ENCODE results near the gene ASPG.
A peak's percentile ranks its signal among the peaks of the same experiment; 100 is the strongest.

ASPG gene

GRCh38 chr14:104135121-104135903 is 49.8 kb downstream of the ASPG start:
- FAIRE-seq: no peak
- DNase-seq (ENCODE audit: low spot score): peak; percentile 33

- FAIRE-seq (no peak), DNase-seq (ENCODE audit: low spot score) (no peak)
Measured at GRCh38 chr14:104135904-104136471, 50.5 kb downstream of the ASPG start.

GRCh38 chr14:104136472-104137296 is 51.2 kb downstream of the ASPG start:
- FAIRE-seq (no peak), DNase-seq (ENCODE audit: low spot score) (no peak)

- FAIRE-seq (no peak), DNase-seq (ENCODE audit: low spot score) (peak; percentile 73)
Measured at GRCh38 chr14:104137297-104138097, 52.0 kb downstream of the ASPG start.

GRCh38 chr14:104138098-104138717 is 52.7 kb downstream of the ASPG start, which contains the start of gene KIF26A:
KIF26A (plus strand) TSS chr14:104138587; CDS start chr14:104138723, 136 bp downstream.
- DNase-seq (ENCODE audit: low spot score): peak; percentile 79
- FAIRE-seq: peak; percentile 63

- FAIRE-seq: no peak
Measured at GRCh38 chr14:104138718-104139459, 53.4 kb downstream of the ASPG start.

GRCh38 chr14:104139460-104140212 is 54.1 kb downstream of the ASPG start:
- no peak for FAIRE-seq
- DNase-seq (ENCODE audit: low spot score): no peak

More at GRCh38 chr14:104138718-104139459, 53.4 kb downstream of the ASPG start:
- no peak for DNase-seq (ENCODE audit: low spot score)

- FAIRE-seq: no peak
- DNase-seq (ENCODE audit: low spot score): no peak
Measured at GRCh38 chr14:104140213-104140462, 54.6 kb downstream of the ASPG start.

GRCh38 chr14:104140463-104141331 is 55.2 kb downstream of the ASPG start:
- no peak for DNase-seq (ENCODE audit: low spot score)
- FAIRE-seq: no peak

- DNase-seq (ENCODE audit: low spot score) (no peak), FAIRE-seq (no peak)
Measured at GRCh38 chr14:104141621-104142091, 56.2 kb downstream of the ASPG start.

- DNase-seq (ENCODE audit: low spot score) (no peak), FAIRE-seq (no peak)
Measured at GRCh38 chr14:104142136-104142945, 56.8 kb downstream of the ASPG start.

GRCh38 chr14:104142946-104143470 is 57.5 kb downstream of the ASPG start:
- FAIRE-seq (no peak), DNase-seq (ENCODE audit: low spot score) (no peak)

GRCh38 chr14:104143521-104144452 is 58.3 kb downstream of the ASPG start:
- no peak for FAIRE-seq

GRCh38 chr14:104144453-104144790 is 58.9 kb downstream of the ASPG start:
- DNase-seq (ENCODE audit: low spot score) (no peak), FAIRE-seq (no peak)

More at GRCh38 chr14:104143521-104144452, 58.3 kb downstream of the ASPG start:
- no peak for DNase-seq (ENCODE audit: low spot score)

GRCh38 chr14:104144911-104145825 is 59.7 kb downstream of the ASPG start:
- FAIRE-seq: no peak

More at GRCh38 chr14:104144911-104145825, 59.7 kb downstream of the ASPG start:
- DNase-seq (ENCODE audit: low spot score): no peak

Data from urothelium cell line (cell line).